Right ventricle myocardium superior (tissue), 1 donor: ENCODE results near the gene DYSF. TPM values are rescaled to one million over a fixed set of nuclear protein-coding genes. Genes with fewer than 3 reads are reported as not detected.

Source experiments
- ATAC-seq: fragments of 200-7000 bp; cut with Tn5 transposase; one replicate; pipeline ENCODE4 v1.9.1; 2020; ENCODE audit warnings: mild to moderate bottlenecking; ENCODE audit not compliant: poor library complexity
- DNase-seq: peaks from one replicate; pipeline ENCODE4 v3.0.0-alpha.2; 2020
- intact Hi-C: fragments of 100-400 bp; cut with DNase I; formaldehyde crosslinking; loops from one replicate; pipeline ENCODE4 v1.11.2; 2022
- total RNA-seq: library from RNA; stranded (reverse); fragmentation: NEBNext Ultra II Directional; extraction: Animal tissue kit (Norgen Biotek cat#: 25700); gene quantifications from one replicate; pipeline ENCODE4 v1.2.1, GENCODE V29; 2021
- donor health status: DM: no; HTN: yes; CAD: no; lungs with severe emphysema.

The DYSF gene
- total RNA-seq, 1 donor from 2014 or later, result 45.8 TPM

DNA sequence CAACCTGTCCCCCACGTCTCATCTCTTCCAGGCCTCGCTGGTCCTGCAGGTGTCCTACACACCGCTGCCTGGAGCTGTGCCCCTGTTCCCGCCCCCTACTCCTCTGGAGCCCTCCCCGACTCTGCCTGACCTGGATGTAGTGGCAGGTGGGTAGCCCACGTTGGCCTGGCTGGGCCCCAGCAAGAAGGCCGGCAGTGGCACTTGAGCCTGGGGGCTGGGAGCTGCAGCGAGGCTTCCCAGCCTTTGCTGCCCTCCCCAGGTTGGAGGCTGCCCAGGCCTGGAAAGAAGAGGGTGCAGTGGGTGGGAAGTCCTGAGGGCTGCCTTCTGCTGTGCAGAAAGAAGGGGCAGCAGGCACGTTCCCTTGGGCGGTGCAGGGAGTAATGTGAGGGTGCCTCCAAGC lies 58.4 kb downstream of the DYSF start:
- no peak for DNase-seq
- ATAC-seq, result no peak
- intact Hi-C loops, result loop anchor here (2.0 to 5.0 kb wide), 2 partner anchors 53 to 209 kb away; no protein-coding TSS in a partner anchor

DNA sequence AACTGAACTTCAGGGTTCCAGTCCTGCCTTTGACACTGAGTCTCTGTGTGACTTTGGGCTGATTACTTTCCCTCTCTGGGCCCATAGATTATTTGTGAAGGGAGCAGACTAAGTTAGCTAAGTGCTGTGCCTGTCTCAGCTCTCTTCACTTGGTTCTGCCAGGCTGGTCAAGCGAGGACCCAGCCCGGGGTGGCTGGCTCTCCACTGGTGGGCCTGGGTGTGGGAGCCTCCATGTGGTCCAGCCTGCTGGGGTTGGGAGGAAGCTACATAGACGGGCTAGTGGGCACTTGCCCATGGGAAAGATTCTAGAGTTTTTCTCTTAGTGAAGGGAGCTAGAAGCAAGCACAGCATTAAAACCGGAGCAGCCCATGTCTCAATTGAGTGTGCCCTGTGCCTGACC lies 59.0 kb downstream of the DYSF start:
- no peak for DNase-seq
- intact Hi-C loops, result loop anchor here (5.0 kb wide), 1 partner anchor 210 kb away; no protein-coding TSS in a partner anchor
- no peak for ATAC-seq

DNA sequence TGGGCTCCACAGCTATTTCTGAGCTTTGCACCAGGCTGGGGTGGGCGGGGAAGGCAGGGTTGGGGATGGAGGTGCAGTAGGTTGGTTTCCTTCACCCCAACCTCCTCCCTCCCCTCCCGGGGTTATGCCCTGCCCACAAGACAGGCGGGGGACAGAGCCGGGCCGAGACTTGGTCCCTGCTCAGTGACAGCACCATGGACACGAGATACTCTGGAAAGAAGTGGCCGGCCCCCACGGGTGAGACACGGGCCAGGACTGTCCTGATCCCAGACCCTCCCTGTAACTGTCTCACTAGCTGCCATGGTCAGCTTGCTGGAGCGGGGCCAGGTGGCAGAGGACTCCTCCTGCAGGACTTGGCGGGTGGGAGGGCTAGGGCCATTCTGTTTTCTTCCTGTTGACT lies 59.7 kb downstream of the DYSF start:
- DNase-seq (no peak), ATAC-seq (no peak)
- intact Hi-C loops, result loop anchor here (5.0 kb wide), 1 partner anchor 211 kb away; no protein-coding TSS in a partner anchor

- ATAC-seq (no peak), DNase-seq (no peak)
- intact Hi-C loops, result loop anchor here (5.0 kb wide), 1 partner anchor 211 kb away; no protein-coding TSS in a partner anchor
These were observed 60.4 kb downstream of the DYSF start for GRCh38 chr2:71513721-71514120.

DNA sequence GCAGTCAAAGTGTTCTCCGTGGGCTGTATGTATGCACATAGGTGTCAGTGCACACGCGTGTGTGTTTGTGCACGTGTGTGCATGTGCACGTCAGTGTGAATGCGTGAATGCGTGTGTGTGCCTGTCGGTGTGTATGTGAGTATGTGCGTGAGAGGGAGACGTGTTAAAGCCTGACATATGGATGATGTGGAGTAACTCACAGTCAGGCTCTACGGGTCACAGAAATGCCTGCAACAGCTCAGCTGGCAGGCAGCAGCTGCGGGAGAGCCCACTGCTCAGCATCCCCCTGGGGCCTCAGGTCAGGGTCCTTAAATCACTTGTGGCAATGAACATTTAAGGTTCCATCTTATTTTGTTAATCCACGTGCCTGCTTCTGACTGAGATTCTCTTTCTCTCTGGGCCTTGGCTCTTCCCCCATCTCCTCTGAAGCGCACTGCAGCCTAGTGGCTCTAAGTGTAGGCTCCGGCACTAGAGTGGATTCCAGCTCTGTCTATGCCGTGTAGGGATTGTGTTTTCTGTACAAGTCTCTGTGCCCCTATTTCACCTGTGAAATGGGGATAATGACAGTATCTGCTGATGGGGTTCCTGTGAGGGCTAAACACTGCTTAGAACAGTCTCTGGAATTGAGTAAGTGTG lies 63.0 kb downstream of the DYSF start:
- intact Hi-C loops, result no loop called here
- DNase-seq, result no peak
- ATAC-seq, result no peak

DNA sequence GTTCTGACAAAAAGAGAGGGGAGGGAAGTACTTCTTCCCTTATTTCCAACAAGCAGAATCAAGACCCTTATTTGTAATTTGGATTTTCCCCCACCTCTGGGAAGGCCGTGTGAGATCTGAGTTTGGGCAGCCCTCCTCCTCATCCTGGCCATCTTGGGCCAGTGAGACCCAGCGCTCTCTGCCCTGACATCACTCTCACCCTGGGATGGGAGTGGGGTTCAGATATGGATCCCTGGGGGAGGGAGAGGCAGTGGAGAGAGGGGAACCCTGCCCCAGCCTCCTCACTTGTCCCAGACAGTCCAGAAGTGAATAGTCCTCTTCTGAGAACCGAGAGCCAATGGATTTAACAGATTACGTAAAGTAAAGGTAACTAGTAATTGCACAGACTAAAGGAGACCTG lies 64.5 kb downstream of the DYSF start:
- DNase-seq, result no peak
- no peak for ATAC-seq
- intact Hi-C loops, result no loop called here

DNA sequence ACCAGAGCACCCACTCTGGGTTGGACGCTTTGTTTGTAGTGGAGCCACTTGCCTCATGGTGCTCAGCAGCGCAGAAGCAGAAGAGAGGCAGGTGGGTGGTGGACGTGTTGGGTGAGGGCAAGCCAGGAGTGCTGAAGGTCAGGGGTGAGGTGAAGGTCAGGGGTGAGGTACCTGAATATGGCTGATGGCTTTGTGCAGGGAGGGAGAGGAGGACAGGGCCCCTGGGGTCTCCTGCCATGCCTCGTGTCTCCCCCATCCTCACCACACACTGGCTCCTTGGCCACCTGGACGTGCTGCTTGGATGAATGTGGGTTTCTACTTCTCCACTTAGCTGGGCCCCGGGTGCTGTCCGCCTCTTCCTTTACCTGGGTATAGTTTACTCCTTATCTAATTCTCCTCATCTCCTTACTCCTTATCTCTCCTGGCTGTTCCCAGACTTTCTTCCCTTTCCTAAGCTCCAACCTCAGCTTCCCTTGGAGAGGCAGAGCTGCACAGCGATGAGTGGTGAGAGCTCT lies 68.1 kb downstream of the DYSF start:
- DNase-seq, result no peak
- intact Hi-C loops, result no loop called here
- no peak for ATAC-seq

DNA sequence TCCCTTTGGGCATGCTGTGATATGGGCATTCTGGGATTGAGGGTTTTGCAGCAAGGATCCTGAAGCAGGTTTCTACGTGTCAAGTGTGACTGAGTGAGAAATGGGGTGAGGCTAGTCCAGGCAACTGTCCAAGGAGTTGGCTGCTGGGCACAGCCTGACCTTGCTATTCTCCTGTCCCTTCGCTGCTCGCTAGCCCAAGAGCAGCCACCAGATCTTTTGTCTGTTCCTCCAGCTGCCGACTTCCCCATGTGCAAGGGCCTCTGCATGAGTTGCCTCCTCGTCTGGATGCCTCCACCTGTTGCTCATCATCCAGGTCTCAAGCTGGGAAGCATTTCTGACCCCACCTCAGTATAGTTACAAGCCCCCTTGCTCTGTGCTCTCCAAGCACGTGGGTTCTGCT lies 71.1 kb downstream of the DYSF start:
- intact Hi-C loops, result no loop called here
- DNase-seq (no peak), ATAC-seq (peak; percentile 70)

DNA sequence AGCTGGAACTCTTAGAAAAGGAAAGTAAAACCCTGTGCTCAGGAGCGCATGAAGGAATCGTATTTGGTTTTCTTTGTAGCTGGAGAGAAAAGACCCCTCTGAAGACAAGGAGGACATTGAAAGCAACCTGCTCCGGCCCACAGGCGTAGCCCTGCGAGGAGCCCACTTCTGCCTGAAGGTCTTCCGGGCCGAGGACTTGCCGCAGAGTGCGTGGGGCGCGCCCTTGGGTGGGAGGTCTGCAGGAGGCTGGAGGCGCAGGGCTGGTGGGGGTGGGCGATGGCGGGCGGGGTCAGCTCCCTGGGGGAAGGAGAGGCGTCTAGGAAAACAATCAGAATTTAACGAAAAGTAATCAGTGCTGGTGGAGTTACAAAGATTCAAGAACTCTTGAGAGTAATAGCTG lies 72.8 kb downstream of the DYSF start:
- no peak for ATAC-seq
- DNase-seq, result no peak
- intact Hi-C loops, result no loop called here

DNA sequence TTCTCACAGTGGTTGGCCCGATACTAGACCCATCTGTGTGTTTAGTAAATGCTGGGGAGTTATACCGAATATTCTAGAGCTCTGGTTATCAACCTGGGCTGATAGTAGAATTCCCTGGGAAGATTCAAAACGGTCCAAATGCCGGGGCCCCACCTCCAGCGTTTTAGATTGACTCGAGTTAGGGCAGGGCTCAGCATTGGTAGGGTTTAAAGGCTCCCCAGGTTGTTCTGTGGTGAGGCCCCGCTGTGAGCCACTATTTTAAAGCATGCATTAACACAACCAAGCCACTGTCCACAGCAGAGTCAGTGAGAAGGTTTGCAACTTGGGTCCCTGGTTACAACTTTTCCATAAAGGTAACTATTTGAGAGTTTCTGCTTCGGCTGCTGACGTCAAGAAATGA lies 73.6 kb downstream of the DYSF start:
- DNase-seq, result no peak
- intact Hi-C loops, result no loop called here
- no peak for ATAC-seq

DNA sequence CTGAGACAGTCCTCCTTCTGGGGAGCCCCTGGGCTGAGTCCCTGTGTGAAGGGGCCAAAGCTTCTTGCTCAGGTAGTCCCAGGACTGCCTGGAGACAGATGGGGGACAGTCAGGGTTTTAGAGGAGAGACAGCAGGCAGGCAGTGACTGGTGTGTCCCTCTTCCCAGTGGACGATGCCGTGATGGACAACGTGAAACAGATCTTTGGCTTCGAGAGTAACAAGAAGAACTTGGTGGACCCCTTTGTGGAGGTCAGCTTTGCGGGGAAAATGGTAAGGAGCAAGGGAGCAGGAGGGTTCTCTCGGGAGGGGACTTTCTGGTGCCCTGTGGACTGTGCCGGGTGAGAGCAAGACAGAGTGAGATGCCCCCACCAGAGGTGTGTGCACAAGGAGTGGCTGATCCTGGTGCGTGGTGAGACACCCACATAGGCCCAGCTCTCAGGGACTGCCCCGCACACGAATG lies 74.8 kb downstream of the DYSF start:
- ATAC-seq (no peak), DNase-seq (no peak)
- intact Hi-C loops, result no loop called here

GRCh38 chr2:71528749-71529148 lies 75.4 kb downstream of the DYSF start:
- intact Hi-C loops, result no loop called here
- DNase-seq (no peak), ATAC-seq (no peak)

DNA sequence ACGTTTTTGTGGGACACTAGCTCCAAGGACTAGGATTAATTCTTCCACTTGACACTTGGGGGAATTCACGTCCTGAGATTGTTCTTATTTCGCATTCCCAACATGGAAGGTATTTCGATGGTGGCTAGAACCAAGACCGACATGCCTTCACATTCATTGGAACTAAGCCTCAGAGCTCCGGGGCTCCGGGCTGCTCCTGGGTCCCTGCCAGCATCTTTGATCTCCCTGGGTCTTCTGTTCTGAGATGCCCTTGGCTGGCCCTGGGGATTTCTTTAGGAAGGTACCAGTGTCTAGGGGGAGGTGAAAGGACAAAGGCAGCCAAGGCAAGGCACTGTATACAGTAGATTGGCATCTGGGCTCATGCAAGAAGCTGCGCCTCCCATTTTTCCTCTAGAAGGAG lies 76.8 kb downstream of the DYSF start:
- intact Hi-C loops, result no loop called here
- DNase-seq (no peak), ATAC-seq (no peak)

- intact Hi-C loops, result no loop called here
- DNase-seq (no peak), ATAC-seq (peak; percentile 53)
These were observed 77.4 kb downstream of the DYSF start for GRCh38 chr2:71530641-71531332.

DNA sequence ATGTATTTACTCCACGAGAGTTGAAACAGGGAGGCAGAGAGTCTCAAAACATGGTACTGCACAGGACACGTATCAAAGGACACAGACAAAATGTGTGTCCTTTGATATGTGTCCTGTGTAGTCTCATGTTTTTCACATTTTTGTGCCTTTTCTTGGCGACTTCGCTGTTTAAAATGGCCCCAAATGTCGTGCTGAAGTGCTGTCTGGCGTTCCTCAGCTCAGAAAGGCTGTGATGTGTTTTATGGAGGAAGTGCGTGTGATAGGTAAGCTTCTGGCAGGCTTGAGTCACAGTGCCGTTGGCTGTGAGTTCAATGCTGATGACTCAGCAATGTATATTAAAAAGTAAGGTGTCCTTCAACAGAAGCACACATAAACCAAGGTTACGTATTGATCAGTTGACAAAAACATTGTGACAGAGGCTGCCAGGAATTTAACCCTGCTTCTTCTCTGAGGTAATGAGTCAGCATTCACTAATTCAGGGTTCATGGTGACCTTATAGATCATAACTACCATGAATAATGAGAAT lies 78.2 kb downstream of the DYSF start:
- DNase-seq (no peak), ATAC-seq (no peak)
- intact Hi-C loops, result no loop called here

GRCh38 chr2:71532327-71532726 lies 79.0 kb downstream of the DYSF start:
- ATAC-seq, result no peak
- intact Hi-C loops, result no loop called here
- no peak for DNase-seq

DNA sequence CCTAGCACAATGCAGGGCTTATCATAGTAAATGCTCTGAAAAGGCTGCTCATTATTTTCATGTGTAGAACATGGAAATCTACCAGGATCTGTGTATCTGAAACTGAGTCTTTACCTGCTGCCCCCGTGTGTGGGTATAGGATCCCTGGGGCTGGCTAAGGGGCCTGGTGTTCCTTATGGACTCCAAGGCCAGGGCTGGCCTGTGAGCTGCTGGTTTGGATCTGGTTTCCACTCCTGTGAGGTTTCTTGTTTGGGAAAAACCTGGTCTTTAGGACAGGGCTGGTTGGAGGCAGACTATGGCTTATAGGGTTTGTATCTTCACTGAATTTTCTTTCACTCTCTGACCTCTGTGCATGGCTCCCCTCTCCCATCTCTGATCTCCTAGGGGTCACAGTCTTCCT lies 80.8 kb downstream of the DYSF start:
- no peak for ATAC-seq
- no peak for DNase-seq
- intact Hi-C loops, result no loop called here

DNA sequence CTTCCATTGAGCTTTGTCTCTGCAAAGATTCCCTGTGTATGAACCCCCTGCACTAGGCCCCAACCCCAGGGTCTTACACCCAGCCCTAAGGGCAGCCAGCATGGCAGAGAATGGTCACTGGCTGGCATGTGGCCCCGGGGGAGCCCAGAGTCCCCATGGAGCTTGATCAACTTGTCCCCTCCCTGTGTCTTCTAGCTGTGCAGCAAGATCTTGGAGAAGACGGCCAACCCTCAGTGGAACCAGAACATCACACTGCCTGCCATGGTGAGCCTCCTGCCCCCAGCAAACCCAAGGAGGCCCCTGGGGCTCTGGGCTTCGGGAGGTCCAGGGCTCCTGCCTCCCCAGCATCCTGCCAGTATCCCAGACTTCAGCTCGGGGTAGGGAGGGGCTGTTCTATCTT lies 81.5 kb downstream of the DYSF start:
- ATAC-seq (no peak), DNase-seq (no peak)
- intact Hi-C loops, result no loop called here

- DNase-seq, result no peak
- intact Hi-C loops, result no loop called here
- ATAC-seq, result no peak
These were observed 82.2 kb downstream of the DYSF start for GRCh38 chr2:71535526-71535925.

- no peak for ATAC-seq
- DNase-seq, result no peak
- intact Hi-C loops, result no loop called here
These were observed 82.9 kb downstream of the DYSF start for GRCh38 chr2:71536226-71536671.
